Parathyroid adenoma (tissue), 2 donors: ENCODE results near the gene GLCE.
"Not testable (repeated sequence)": the region's sequence is repeated elsewhere in the genome, so short reads cannot be mapped to it uniquely, and the experiment has no call there.

Experiments
- H2AFZ ChIP-seq: fragments of 300-600 bp; sonication (generic); one replicate; pipeline ENCODE4 v1.7.0; 2017; ENCODE audit warnings: antibody characterized with exemption, mild to moderate bottlenecking
- H3K27ac ChIP-seq: fragments of 300-600 bp; sonication (generic); one replicate; pipeline ENCODE4 v1.7.0; 2017
- H3K27me3 ChIP-seq: fragments of 300-600 bp; sonication (generic); one replicate; pipeline ENCODE4 v1.7.0; 2017; ENCODE audit warnings: low read length; ENCODE audit not compliant: control insufficient read depth, insufficient read depth
- H3K36me3 ChIP-seq: fragments of 300-600 bp; sonication (generic); one replicate; pipeline ENCODE4 v1.7.0; 2017; ENCODE audit warnings: low read length; ENCODE audit not compliant: control insufficient read depth, insufficient read depth
- H3K4me1 ChIP-seq: fragments of 300-600 bp; sonication (generic); one replicate; pipeline ENCODE4 v1.7.0; 2017; ENCODE audit warnings: control low read depth
- H3K4me2 ChIP-seq: fragments of 300-600 bp; sonication (generic); one replicate; pipeline ENCODE4 v1.7.0; 2017; ENCODE audit warnings: low read length
- H3K4me3 ChIP-seq: fragments of 300-600 bp; sonication (generic); one replicate; pipeline ENCODE4 v1.7.0; 2017; ENCODE audit warnings: low read depth, low read length
- H3K79me2 ChIP-seq: fragments of 300-600 bp; sonication (generic); one replicate; pipeline ENCODE4 v1.7.0; 2017; ENCODE audit warnings: control low read depth
- H3K9ac ChIP-seq: fragments of 300-600 bp; sonication (generic); one replicate; pipeline ENCODE4 v1.7.0; 2017; ENCODE audit warnings: mild to moderate bottlenecking
- H3K9me3 ChIP-seq: fragments of 300-600 bp; sonication (generic); one replicate; pipeline ENCODE4 v1.7.0; 2017; ENCODE audit warnings: low read length; ENCODE audit not compliant: control insufficient read depth
- TF ChIP-seq, protein P1 (sequence below): fragments of 300-600 bp; sonication (generic); IDR thresholded peaks from one replicate; pipeline ENCODE4 v1.7.0; 2017; ENCODE audit warnings: antibody characterized with exemption, mild to moderate bottlenecking
- donor health status: primary hyperparathyroidism.

GLCE gene

DNA sequence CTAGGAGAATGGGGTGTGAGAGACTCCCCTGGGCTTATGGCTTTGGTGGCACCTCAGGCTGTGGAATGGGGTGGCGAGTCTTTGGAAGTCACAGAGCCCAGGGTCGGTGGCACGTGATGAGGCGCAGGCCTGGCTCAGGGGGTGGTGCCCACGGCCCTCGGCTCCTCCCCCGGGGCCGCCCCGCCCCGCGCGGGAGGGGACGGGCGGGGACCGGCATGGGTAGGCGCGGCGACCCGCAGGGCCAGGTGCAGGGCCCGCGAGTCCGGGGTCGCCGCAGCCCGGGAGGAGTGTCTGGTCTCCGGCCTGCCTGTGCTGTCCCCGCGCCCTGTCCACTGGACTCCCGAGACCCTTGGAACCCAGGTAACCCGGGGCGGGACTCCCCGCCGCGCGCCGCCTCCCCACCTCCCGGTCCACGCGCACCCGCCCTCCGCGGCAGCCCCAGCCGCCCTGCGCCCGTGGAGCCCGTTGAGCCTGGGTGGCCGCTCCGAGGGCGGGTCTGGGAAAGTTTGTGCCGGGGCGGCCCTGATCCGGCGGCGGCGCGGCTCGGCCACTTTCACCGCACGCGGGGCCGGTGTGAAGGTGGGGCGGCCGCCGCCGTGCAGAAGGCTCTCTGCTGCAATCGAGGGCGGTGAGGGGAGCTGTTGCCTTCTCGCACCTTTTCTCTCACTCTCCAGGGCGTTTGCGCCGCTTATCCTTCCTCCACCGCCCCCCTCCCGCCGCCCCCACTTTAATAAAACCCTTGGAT lies 138.4 kb downstream of the GLCE start, which contains the start of gene PAQR5:
Gene PAQR5 (plus strand): TSS at position 216 of the 745 bp plus-strand sequence. CDS start 61,169 bp downstream, outside the sequence.
- H3K27me3 ChIP-seq, result no peaks in the 10 kb centered on the region
- TF ChIP-seq, protein P1, sequence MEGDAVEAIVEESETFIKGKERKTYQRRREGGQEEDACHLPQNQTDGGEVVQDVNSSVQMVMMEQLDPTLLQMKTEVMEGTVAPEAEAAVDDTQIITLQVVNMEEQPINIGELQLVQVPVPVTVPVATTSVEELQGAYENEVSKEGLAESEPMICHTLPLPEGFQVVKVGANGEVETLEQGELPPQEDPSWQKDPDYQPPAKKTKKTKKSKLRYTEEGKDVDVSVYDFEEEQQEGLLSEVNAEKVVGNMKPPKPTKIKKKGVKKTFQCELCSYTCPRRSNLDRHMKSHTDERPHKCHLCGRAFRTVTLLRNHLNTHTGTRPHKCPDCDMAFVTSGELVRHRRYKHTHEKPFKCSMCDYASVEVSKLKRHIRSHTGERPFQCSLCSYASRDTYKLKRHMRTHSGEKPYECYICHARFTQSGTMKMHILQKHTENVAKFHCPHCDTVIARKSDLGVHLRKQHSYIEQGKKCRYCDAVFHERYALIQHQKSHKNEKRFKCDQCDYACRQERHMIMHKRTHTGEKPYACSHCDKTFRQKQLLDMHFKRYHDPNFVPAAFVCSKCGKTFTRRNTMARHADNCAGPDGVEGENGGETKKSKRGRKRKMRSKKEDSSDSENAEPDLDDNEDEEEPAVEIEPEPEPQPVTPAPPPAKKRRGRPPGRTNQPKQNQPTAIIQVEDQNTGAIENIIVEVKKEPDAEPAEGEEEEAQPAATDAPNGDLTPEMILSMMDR, result no peak
- H2AFZ ChIP-seq, result peak within 1 kb of the TSS; percentile 81
- peaks cover 4% of the 10 kb centered on the region for H3K4me1 ChIP-seq
- no peaks in the 10 kb centered on the region for H3K9me3 ChIP-seq
- no peak within 1 kb of the TSS for H3K9ac ChIP-seq
- peaks cover 12% of the 10 kb centered on the region for H3K79me2 ChIP-seq
- peak within 1 kb of the TSS; percentile 66 for H3K4me2 ChIP-seq
- H3K36me3 ChIP-seq, result no peaks in the 10 kb centered on the region
- H3K27ac ChIP-seq, result peak within 1 kb of the TSS; percentile 55
- H3K4me3 ChIP-seq, result peak within 1 kb of the TSS; percentile 47

DNA sequence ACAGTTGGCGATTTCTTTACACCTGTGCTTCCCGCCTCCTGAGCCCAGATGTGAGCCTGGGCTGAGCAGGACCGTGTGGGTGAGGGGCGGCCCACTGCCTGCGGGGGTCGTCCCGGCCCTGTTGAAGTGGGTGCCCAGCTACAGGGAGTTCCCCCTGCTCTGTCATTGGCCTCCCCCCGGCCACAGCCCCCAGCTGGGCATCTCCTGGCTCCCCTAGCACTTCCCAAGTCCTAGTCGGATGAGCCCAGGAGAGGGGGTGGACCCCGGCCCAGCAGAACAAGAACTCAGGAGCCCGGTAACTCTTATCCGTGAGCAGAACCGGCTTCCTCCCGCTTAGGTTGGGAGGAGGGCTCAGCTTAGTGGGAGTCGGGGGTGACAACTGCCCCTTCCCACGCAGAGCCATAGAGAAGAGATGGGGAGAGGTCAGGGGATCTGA lies 139.0 kb downstream of the GLCE start:
- H3K36me3 ChIP-seq, result no peaks in the 10 kb centered on the region
- H3K27me3 ChIP-seq, result no peaks in the 10 kb centered on the region
- peak overlapping the region; percentile 54 for H3K27ac ChIP-seq
- H2AFZ ChIP-seq, result no peak overlapping the region
- H3K9ac ChIP-seq, result no peak overlapping the region
- peak overlapping the region; percentile 66 for H3K4me2 ChIP-seq
- H3K4me1 ChIP-seq, result peaks cover 4% of the 10 kb centered on the region
- TF ChIP-seq, protein P1, result no peak
- peak overlapping the region; percentile 47 for H3K4me3 ChIP-seq
- no peaks in the 10 kb centered on the region for H3K9me3 ChIP-seq
- H3K79me2 ChIP-seq, result peaks cover 12% of the 10 kb centered on the region

DNA sequence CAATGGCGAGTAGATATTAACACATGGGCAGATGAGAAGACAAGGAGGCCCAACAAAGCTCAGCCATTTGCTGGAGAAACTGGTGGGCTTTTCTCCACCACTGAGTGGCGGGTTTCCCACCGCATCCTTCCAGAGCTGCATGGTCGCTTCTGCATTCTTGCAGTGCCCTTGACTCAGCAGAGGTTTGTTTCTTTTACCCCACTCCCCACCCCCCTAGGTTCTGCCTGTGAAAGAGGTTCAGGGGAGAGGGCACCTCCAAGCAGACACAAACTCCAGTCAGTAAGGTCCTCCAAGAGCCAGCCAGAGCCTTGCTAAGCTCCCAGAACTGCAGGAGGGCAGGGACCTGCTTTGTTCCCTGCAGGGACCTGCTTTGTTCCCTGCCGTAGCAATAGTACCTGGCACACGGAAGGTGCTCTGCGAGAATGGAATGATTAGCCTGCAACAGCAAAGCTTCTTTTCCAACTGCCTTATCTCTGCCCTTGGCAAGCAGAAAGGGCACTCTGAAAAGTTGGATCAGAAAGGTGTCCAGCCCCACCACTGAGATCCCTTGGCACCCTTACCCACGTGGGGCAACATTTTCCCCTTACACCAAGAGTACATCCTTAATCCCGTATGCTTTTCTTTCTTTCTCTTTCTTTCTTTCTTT lies 139.6 kb downstream of the GLCE start:
- peak overlapping the region; percentile 66 for H3K4me2 ChIP-seq
- H3K79me2 ChIP-seq, result peaks cover 12% of the 10 kb centered on the region
- H3K27me3 ChIP-seq, result no peaks in the 10 kb centered on the region
- peak overlapping the region; percentile 54 for H3K27ac ChIP-seq
- TF ChIP-seq, protein P1, result no peak
- H3K36me3 ChIP-seq, result no peaks in the 10 kb centered on the region
- H3K4me3 ChIP-seq, result peak overlapping the region; percentile 47
- H2AFZ ChIP-seq, result no peak overlapping the region
- peaks cover 4% of the 10 kb centered on the region for H3K4me1 ChIP-seq
- H3K9ac ChIP-seq, result no peak overlapping the region
- H3K9me3 ChIP-seq, result no peaks in the 10 kb centered on the region

DNA sequence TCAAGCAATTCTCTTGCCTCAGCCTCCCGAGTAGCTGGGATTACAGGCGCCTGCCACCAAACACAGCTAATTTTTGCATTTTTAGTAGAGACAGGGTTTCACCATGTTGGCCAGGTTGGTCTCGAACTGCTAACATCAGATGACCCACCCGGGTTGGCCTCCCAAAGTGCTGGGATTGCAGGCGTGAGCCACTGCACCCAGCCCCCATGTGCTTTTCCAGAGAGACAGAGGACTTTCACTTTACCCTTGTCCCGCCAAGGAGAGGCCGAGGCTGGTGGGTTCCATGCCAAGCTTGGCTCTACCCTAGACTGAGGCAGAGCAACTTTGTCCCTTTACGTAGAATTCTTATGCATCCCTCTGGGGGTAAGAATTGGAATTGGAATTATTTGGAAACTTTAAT lies 140.7 kb downstream of the GLCE start:
- not testable (repeated sequence) for H3K4me1 ChIP-seq, H3K9ac ChIP-seq, H3K9me3 ChIP-seq, H3K4me2 ChIP-seq, H3K27ac ChIP-seq, H2AFZ ChIP-seq, H3K36me3 ChIP-seq, H3K27me3 ChIP-seq, H3K4me3 ChIP-seq
- H3K79me2 ChIP-seq, result peaks cover 12% of the 10 kb centered on the region

DNA sequence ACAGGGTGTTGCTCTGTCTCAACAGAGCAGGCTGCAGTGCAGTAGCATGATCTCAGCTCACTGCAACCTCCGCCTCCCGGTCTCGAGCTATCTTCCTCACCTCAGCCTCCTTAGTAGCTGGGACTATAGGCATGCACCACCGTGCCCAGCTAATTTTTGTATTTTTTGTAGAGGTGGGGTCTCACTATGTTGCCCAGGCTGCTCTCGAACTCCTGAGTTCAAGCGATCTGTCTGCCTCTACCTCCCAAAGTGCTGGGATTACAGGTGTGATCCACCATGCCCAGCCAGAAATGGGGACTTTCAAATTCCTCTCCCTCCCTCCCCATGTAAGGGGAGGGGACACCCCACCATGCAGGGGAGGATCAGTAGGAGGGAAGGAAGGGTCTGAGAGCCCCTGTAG lies 141.7 kb downstream of the GLCE start:
- not testable (repeated sequence) for H3K9ac ChIP-seq, H3K27ac ChIP-seq, H3K36me3 ChIP-seq, H3K4me2 ChIP-seq, H3K9me3 ChIP-seq, H3K27me3 ChIP-seq, H3K4me1 ChIP-seq, H3K4me3 ChIP-seq, H2AFZ ChIP-seq
- peaks cover 12% of the 10 kb centered on the region for H3K79me2 ChIP-seq
